HepG2 (cell line): ENCODE measurements around the gene CFAP61. TPM values are rescaled to one million over a fixed set of nuclear protein-coding genes. Genes with fewer than 3 reads are reported as not detected.

Experiments
- CEBPB ChIP-seq: IDR thresholded peaks from 2 replicates; pipeline ENCODE4 v1.6.1; 2011; ENCODE audit warnings: low read depth, low read length, improper control_type of control experiment, borderline replicate concordance
- CREM ChIP-seq, 2 experiments: sonication (generic) in 1 of 2; formaldehyde crosslinking in 1 of 2; IDR thresholded peaks; 2 replicates each; pipeline versions ENCODE4 v1.4.0 to v1.6.1; 2016 to 2020; ENCODE audit warnings: antibody characterized with exemption in 1 of 2, mild to moderate bottlenecking in 1 of 2, missing genetic modification reagents in 1 of 2
- FOXA3 ChIP-seq: IDR thresholded peaks from 2 replicates; pipeline ENCODE4 v1.6.1; 2016; ENCODE audit warnings: missing genetic modification reagents, missing compliant biosample characterization
- GATA4 ChIP-seq: sonication (generic); IDR thresholded peaks from 2 replicates; pipeline ENCODE4 v1.6.1; 2016; ENCODE audit warnings: antibody characterized with exemption, low read depth, borderline replicate concordance
- RBM39 ChIP-seq: fragments of 200-400 bp; formaldehyde crosslinking; IDR thresholded peaks from one replicate; pipeline ENCODE4 v1.6.1; 2018; ENCODE audit warnings: antibody characterized with exemption, mild to moderate bottlenecking, low read depth, low read length; ENCODE audit not compliant: poor library complexity, severe bottlenecking
- RXRB ChIP-seq: IDR thresholded peaks from 2 replicates; pipeline ENCODE4 v1.6.1; 2016; ENCODE audit warnings: borderline replicate concordance, missing genetic modification reagents, missing compliant biosample characterization
- SNAI1 ChIP-seq: sonication (generic); formaldehyde crosslinking; IDR thresholded peaks from 2 replicates; pipeline ENCODE4 v1.5.0; 2020; ENCODE audit warnings: mild to moderate bottlenecking, missing genetic modification reagents, borderline replicate concordance
- SNAPC2 ChIP-seq: sonication (generic); formaldehyde crosslinking; IDR thresholded peaks from 2 replicates; pipeline ENCODE4 v1.8.1; 2022; ENCODE audit warnings: mild to moderate bottlenecking, missing genetic modification reagents
- SOX5 ChIP-seq: IDR thresholded peaks from 2 replicates; pipeline ENCODE4 v1.6.1; 2016; ENCODE audit warnings: borderline replicate concordance
- TCF7 ChIP-seq: sonication (generic); IDR thresholded peaks from 2 replicates; pipeline ENCODE4 v1.6.1; 2016; ENCODE audit warnings: antibody characterized with exemption, low read depth
- THAP11 ChIP-seq: IDR thresholded peaks from 2 replicates; pipeline ENCODE4 v1.6.1; 2016; ENCODE audit warnings: missing biosample characterization, missing genetic modification reagents
- THRA ChIP-seq: sonication (generic); formaldehyde crosslinking; IDR thresholded peaks from 2 replicates; pipeline ENCODE4 v1.4.0; 2020; ENCODE audit warnings: missing genetic modification reagents, borderline replicate concordance
- TIGD3 ChIP-seq: sonication (generic); formaldehyde crosslinking; IDR thresholded peaks from 2 replicates; pipeline ENCODE4 v1.5.1; 2020; ENCODE audit warnings: mild to moderate bottlenecking, missing genetic modification reagents, borderline replicate concordance
- USF2 ChIP-seq, 2 experiments: sonication (generic) in 1 of 2; formaldehyde crosslinking in 1 of 2; IDR thresholded peaks; 2 replicates each; pipeline versions ENCODE4 v1.5.1 to v1.6.1; 2011 to 2020; ENCODE audit warnings: borderline replicate concordance in 1 of 2, low read depth in 1 of 2, low read length in 1 of 2, mild to moderate bottlenecking in 1 of 2, missing genetic modification reagents in 1 of 2, moderate library complexity in 1 of 2
- YEATS4 ChIP-seq: sonication (generic); formaldehyde crosslinking; IDR thresholded peaks from 2 replicates; pipeline ENCODE4 v1.4.0; 2020; ENCODE audit warnings: missing genetic modification reagents, borderline replicate concordance
- ZFP36L2 ChIP-seq: sonication (generic); formaldehyde crosslinking; IDR thresholded peaks from 2 replicates; pipeline ENCODE4 v1.4.0; 2020; ENCODE audit warnings: missing genetic modification reagents
- ZMYM3 ChIP-seq: sonication (generic); formaldehyde crosslinking; IDR thresholded peaks from 2 replicates; pipeline ENCODE4 v1.5.1; 2020; ENCODE audit warnings: mild to moderate bottlenecking, missing genetic modification reagents
- ZNF205 ChIP-seq: IDR thresholded peaks from 2 replicates; pipeline ENCODE4 v1.6.1; 2018; ENCODE audit warnings: missing biosample characterization, missing genetic modification reagents
- ZNF3 ChIP-seq: IDR thresholded peaks from 2 replicates; pipeline ENCODE4 v1.7.0; 2017; ENCODE audit warnings: inconsistent platforms
- ZNF607 ChIP-seq: sonication (generic); formaldehyde crosslinking; IDR thresholded peaks from 2 replicates; pipeline ENCODE4 v1.5.1; 2020; ENCODE audit warnings: missing genetic modification reagents, mild to moderate bottlenecking, borderline replicate concordance
- ZNF644 ChIP-seq: IDR thresholded peaks from 2 replicates; pipeline ENCODE4 v1.6.1; 2016; ENCODE audit warnings: low read depth
- ZNF652 ChIP-seq: IDR thresholded peaks from 2 replicates; pipeline ENCODE4 v1.6.1; 2016; ENCODE audit warnings: low read depth, borderline replicate concordance
- ZNF780A ChIP-seq: sonication (generic); formaldehyde crosslinking; IDR thresholded peaks from 2 replicates; pipeline ENCODE4 v1.8.0; 2022; ENCODE audit warnings: mild to moderate bottlenecking, missing genetic modification reagents, moderate library complexity
- polyA plus RNA-seq, 8 experiments: library from polyadenylated mRNA; depleted of rRNA in 3 of 8; stranded (reverse) in 7 of 8; unstranded in 1 of 8; fragments of >200 nt; fragmentation: Illumina TruSeq in 4 of 8; extraction: Trizol in 4 of 8; gene quantifications; 2 replicates each; pipeline versions ENCODE4 v1.2.1 to v1.2.3, GENCODE V29; 2011 to 2016; ENCODE audit warnings: low read depth in 4 of 8, missing spikeins in 1 of 8, mixed read lengths in 1 of 8; ENCODE audit not compliant: insufficient read depth in 1 of 8
- total RNA-seq, 5 experiments: library from RNA; depleted of rRNA; stranded (reverse); fragments of >200 nt; fragmentation: Illumina TruSeq; extraction: Trizol; gene quantifications; 2 replicates each; pipeline ENCODE4 v1.2.3, GENCODE V29; 2016; ENCODE audit warnings: low read depth in 1 of 5

The CFAP61 gene
- total and polyA plus RNA-seq, 2 of the 13 experiments (the other 11 are each of a cell fraction or from before 2014, with no cell fraction given), result 0.27 TPM; not detected in 1

GRCh38 chr20:20010639-20011500 is 41.5 kb upstream of the CFAP61 start (continued):
- peak; percentile 63; the same call in 1 of the 2 replicates for TF ChIP-seq CREM (IDR thresholded peaks at IDR 0.05)
- TF ChIP-seq CREM (CRISPR knock-in tag; IDR thresholded peaks at IDR 0.05), result no peak
- TF ChIP-seq SOX5 (CRISPR knock-in tag), result peak; percentile 95
- TF ChIP-seq CEBPB, result peak; percentile 93
- TF ChIP-seq USF2 (IDR thresholded peaks at IDR 0.05; ENCODE audit: low read depth, low read length), result no peak
- TF ChIP-seq USF2 (CRISPR knock-in tag; IDR thresholded peaks at IDR 0.05; ENCODE audit: borderline replicate concordance), result peak; percentile 19; the same call in 1 of the 2 replicates
- TF ChIP-seq RBM39, result no peak
- TF ChIP-seq RXRB (CRISPR knock-in tag), result peak; percentile 96
- TF ChIP-seq ZNF607 (CRISPR knock-in tag), result no peak
- TF ChIP-seq THAP11 (CRISPR knock-in tag), result peak; percentile 71
- no peak; the same call in 1 of the 2 replicates for TF ChIP-seq TIGD3 (CRISPR knock-in tag)
- peak; percentile 57; the same call in 1 of the 2 replicates for TF ChIP-seq GATA4
- peak; percentile 74; the same call in 1 of the 2 replicates for TF ChIP-seq YEATS4
- TF ChIP-seq ZNF780A (CRISPR knock-in tag), result peak; percentile 60; the same call in 1 of the 2 replicates
- TF ChIP-seq ZNF644, result peak; percentile 41; the same call in 1 of the 2 replicates
- TF ChIP-seq ZNF3 (CRISPR knock-in tag), result no peak; the same call in 1 of the 2 replicates
- TF ChIP-seq ZNF205 (CRISPR knock-in tag), result peak; percentile 78; the same call in 1 of the 2 replicates
- no peak for TF ChIP-seq SNAPC2 (CRISPR knock-in tag)
- TF ChIP-seq ZFP36L2 (CRISPR knock-in tag), result no peak
- TF ChIP-seq ZMYM3 (CRISPR knock-in tag), result peak; percentile 68; the same call in 1 of the 2 replicates
- TF ChIP-seq THRA (CRISPR knock-in tag), result peak; percentile 94
- no peak for TF ChIP-seq SNAI1 (CRISPR knock-in tag)
- TF ChIP-seq ZNF652, result peak; percentile 42; the same call in 1 of the 2 replicates
- peak; percentile 63; the same call in 1 of the 2 replicates for TF ChIP-seq TCF7
- TF ChIP-seq FOXA3 (CRISPR knock-in tag), result peak; percentile 99
